K562 (cell line): Measurements from ENCODE around the gene PRELID3B. TPM values are rescaled to one million over a fixed set of nuclear protein-coding genes. Genes with fewer than 3 reads are reported as not detected.

Source experiments
- ATAC-seq: fragments of 200-7000 bp; cut with Tn5 transposase; 3 replicates; pipeline ENCODE4 v1.9.1; 2020; ENCODE audit warnings: moderate library complexity
- BruUV-seq: library from RNA; stranded (reverse); fragments of 400-500 nt; replicated peaks from 2 replicates; lab custom pipeline; 2021; lab: Mats Ljungman, UMichigan
- CTCF ChIA-PET: fragments of 300-600 bp; formaldehyde crosslinking; extraction: SDS; loops from one replicate; lab custom pipeline; 2021; ENCODE audit warnings: low intra/inter-chr PET ratio; lab: Yijun Ruan, JAX
- POLR2A ChIA-PET: fragments of 300-600, 350-650 bp; sonication (Branson Sonifier 250); formaldehyde crosslinking; extraction: SDS; loops from one replicate; lab custom pipeline; 2021; ENCODE audit warnings: antibody characterized with exemption, inconsistent platforms; lab: Yijun Ruan, JAX
- DNase-seq, 4 experiments: peaks; one replicate each; pipeline versions ENCODE4 v3.0.0 to v3.0.0-alpha.2; 2011 to 2018; ENCODE audit warnings: low spot score in 3 of 4, mixed read lengths in 3 of 4; ENCODE audit errors: extremely low read depth in 1 of 4
- FAIRE-seq: peaks from 2 replicates; lab custom pipeline; 2011; peaks lifted over from hg19 to GRCh38; lab: Jason Lieb, UNC
- H2AFZ ChIP-seq: 2 replicates; pipeline ENCODE4 v1.6.0; 2011; ENCODE audit warnings: low read depth, low read length, control low read depth, inconsistent platforms
- H3K27ac ChIP-seq: fragments of 200-600 bp; 3 replicates; pipeline ENCODE4 v1.8.0; 2011; ENCODE audit warnings: low read depth, mild to moderate bottlenecking, control low read depth, inconsistent platforms, low read length, moderate library complexity, mixed read lengths; ENCODE audit errors: extremely low read depth
- H3K27me3 ChIP-seq, 2 experiments: fragments of 300-600 bp in 1 of 2; 2 replicates in 1 of 2; 3 replicates in 1 of 2; pipeline versions ENCODE4 v1.6.0 to v1.8.0; 2011; ENCODE audit warnings: inconsistent platforms in 2 of 2, low read length in 2 of 2, mild to moderate bottlenecking in 1 of 2, mixed read lengths in 1 of 2, moderate library complexity in 1 of 2; ENCODE audit not compliant: control insufficient read depth in 2 of 2, insufficient read depth in 2 of 2
- H3K36me3 ChIP-seq: fragments of 300-600 bp; 3 replicates; pipeline ENCODE4 v1.8.0; 2011; ENCODE audit warnings: mild to moderate bottlenecking, low read length, inconsistent platforms; ENCODE audit not compliant: control insufficient read depth, insufficient read depth
- H3K4me1 ChIP-seq, 2 experiments: fragments of 200-600 bp in 1 of 2; replicated peaks in 1 of 2; 2 replicates in 1 of 2; 3 replicates in 1 of 2; pipeline versions ENCODE4 v1.5.1 to v1.8.0; 2011; ENCODE audit warnings: inconsistent platforms in 2 of 2, low read length in 2 of 2, mild to moderate bottlenecking in 1 of 2, mixed read lengths in 1 of 2, moderate library complexity in 1 of 2; ENCODE audit not compliant: control insufficient read depth in 2 of 2, insufficient read depth in 2 of 2
- H3K4me2 ChIP-seq: 2 replicates; pipeline ENCODE4 v1.6.1; 2011; ENCODE audit warnings: low read length, control low read depth, inconsistent platforms, mixed read lengths; ENCODE audit not compliant: insufficient read depth
- H3K4me3 ChIP-seq: fragments of 200-600 bp; sonication (generic), shearing (Covaris generic); 2 replicates; pipeline ENCODE4 v1.5.1; 2016; ENCODE audit warnings: control low read depth, inconsistent platforms
- H3K79me2 ChIP-seq: fragments of 200-600 bp; 3 replicates; pipeline ENCODE4 v1.8.0; 2011; ENCODE audit warnings: low read length, inconsistent platforms; ENCODE audit not compliant: control insufficient read depth, insufficient read depth
- H3K9ac ChIP-seq, 2 experiments: 2 replicates each; pipeline versions ENCODE4 v1.6.0 to v1.6.1; 2011; ENCODE audit warnings: low read depth in 2 of 2, low read length in 2 of 2, control low read depth in 1 of 2, inconsistent platforms in 1 of 2, mild to moderate bottlenecking in 1 of 2, mixed read lengths in 1 of 2; ENCODE audit not compliant: insufficient read depth in 1 of 2
- H3K9me1 ChIP-seq: one replicate; pipeline ENCODE4 v1.6.0; 2011; ENCODE audit warnings: inconsistent platforms, mild to moderate bottlenecking, low read length, moderate library complexity; ENCODE audit not compliant: control insufficient read depth, insufficient read depth
- H3K9me3 ChIP-seq: replicated peaks from 2 replicates; pipeline ENCODE4 v1.5.1; 2011; ENCODE audit warnings: low read depth, low read length, inconsistent platforms; ENCODE audit not compliant: control insufficient read depth, insufficient read depth
- H4K20me1 ChIP-seq: replicated peaks from 2 replicates; pipeline ENCODE4 v1.6.1; 2011; ENCODE audit warnings: low read length, inconsistent platforms, mixed read lengths; ENCODE audit not compliant: control insufficient read depth, insufficient read depth
- BCOR ChIP-seq: fragments of 450-650 bp; IDR thresholded peaks from 2 replicates; pipeline ENCODE4 v1.6.1; 2016
- C11orf30 ChIP-seq: fragments of 450-650 bp; IDR thresholded peaks from 2 replicates; pipeline ENCODE4 v1.6.1; 2016; ENCODE audit warnings: low read depth, mild to moderate bottlenecking
- FOXA1 ChIP-seq: fragments of 450-650 bp; IDR thresholded peaks from 2 replicates; pipeline ENCODE4 v1.6.1; 2016; ENCODE audit warnings: mild to moderate bottlenecking, borderline replicate concordance
- GABPB1 ChIP-seq: sonication (generic); formaldehyde crosslinking; IDR thresholded peaks from 2 replicates; pipeline ENCODE4 v1.8.0; 2022; ENCODE audit warnings: mild to moderate bottlenecking, missing genetic modification reagents
- GTF2E2 ChIP-seq: fragments of 200-800 bp; sonication (Bioruptor generic); IDR thresholded peaks from 2 replicates; pipeline ENCODE4 v1.6.1; 2016; ENCODE audit warnings: missing genetic modification characterization, missing compliant biosample characterization
- NEUROD1 ChIP-seq: fragments of 150-350 bp; IDR thresholded peaks from 2 replicates; pipeline ENCODE4 v1.6.1; 2014; ENCODE audit warnings: borderline replicate concordance, low read length, low read depth; ENCODE audit not compliant: partially characterized antibody
- NFE2L1 ChIP-seq: fragments of 450-650 bp; IDR thresholded peaks from 2 replicates; pipeline ENCODE4 v1.6.1; 2016; ENCODE audit warnings: missing genetic modification characterization, low read depth, mild to moderate bottlenecking, missing compliant biosample characterization, moderate library complexity, borderline replicate concordance
- NFRKB ChIP-seq: fragments of 450-650 bp; IDR thresholded peaks from 2 replicates; pipeline ENCODE4 v1.6.1; 2016; ENCODE audit warnings: low read depth
- RBM34 ChIP-seq: fragments of 200-400 bp; formaldehyde crosslinking; IDR thresholded peaks from 2 replicates; pipeline ENCODE4 v1.6.1; 2018; ENCODE audit warnings: low read length, borderline replicate concordance; ENCODE audit not compliant: insufficient read depth
- RFX7 ChIP-seq: fragments of 250-450 bp; sonication (Bioruptor Pico); IDR thresholded peaks from 2 replicates; pipeline ENCODE4 v1.5.1; 2021; ENCODE audit warnings: mild to moderate bottlenecking
- SP2 ChIP-seq: IDR thresholded peaks from 2 replicates; pipeline ENCODE4 v1.6.1; 2011; ENCODE audit warnings: mild to moderate bottlenecking, low read depth, low read length, moderate library complexity; ENCODE audit not compliant: poor library complexity, severe bottlenecking; ENCODE audit errors: extremely low read depth
- ZNF384 ChIP-seq: IDR thresholded peaks from 2 replicates; pipeline ENCODE4 v1.6.1; 2012; ENCODE audit warnings: low read depth, low read length, improper control_type of control experiment
- ZNF764 ChIP-seq: fragments of 250-450 bp; sonication (Bioruptor Pico); IDR thresholded peaks from 2 replicates; pipeline ENCODE4 v1.4.0; 2020; ENCODE audit warnings: low read depth, mild to moderate bottlenecking, moderate library complexity
- WGBS: fragments of 100-300 bp; shearing (Covaris generic); methylation state at CpG from one replicate; pipeline ENCODE4 v1.1.6; 2016; ENCODE audit warnings: low coverage, mixed read lengths; ENCODE audit not compliant: insufficient coverage; ENCODE audit errors: missing lambda C conversion rate; 5-methylcytosine and 5-hydroxymethylcytosine counted together
- in situ Hi-C: fragments of 300-500 bp; cut with MboI; formaldehyde crosslinking; loops from 4 replicates; pipeline ENCODE4 v1.15.0; 2018; ENCODE audit warnings: inconsistent platforms, mixed read lengths
- intact Hi-C: fragments of 100-400 bp; cut with micrococcal nuclease; formaldehyde crosslinking; loops from 2 replicates; pipeline ENCODE4 v1.14.2; 2022
- polyA plus RNA-seq, 8 experiments: library from polyadenylated mRNA; depleted of rRNA in 4 of 8; stranded (reverse) in 5 of 8; unstranded in 3 of 8; fragments of >200 nt; fragmentation: Nextera tagmentation in 2 of 8; fragmentation: Illumina TruSeq in 1 of 8; extraction: Ambion mirVana in 2 of 8; extraction: Trizol in 1 of 8; gene quantifications; 2 replicates each; pipeline versions ENCODE4 v1.2.1 to v1.2.3, GENCODE V29; 2011 to 2014; ENCODE audit warnings: inconsistent platforms in 1 of 8, missing spikeins in 1 of 8
- total RNA-seq, 7 experiments: library from RNA; depleted of rRNA in 6 of 7; stranded (reverse); fragments of >200 nt in 6 of 7; fragmentation: Illumina TruSeq in 2 of 7; extraction: Trizol in 2 of 7; gene quantifications; 2 replicates each; pipeline versions ENCODE4 v1.2.1 to v1.2.3, GENCODE V29; 2011 to 2021; ENCODE audit warnings: low replicate concordance in 1 of 7
- TF ChIP-seq, protein P1 (sequence below): fragments of 450-650 bp; formaldehyde crosslinking; IDR thresholded peaks from 2 replicates; pipeline ENCODE4 v1.4.0; 2022; ENCODE audit warnings: missing genetic modification characterization
- TF ChIP-seq, protein P2 (sequence below): fragments of 450-650 bp; IDR thresholded peaks from 2 replicates; pipeline ENCODE4 v1.6.1; 2016; ENCODE audit warnings: mild to moderate bottlenecking

PRELID3B gene
- total and polyA plus RNA-seq, 9 of the 15 experiments (the other 6 are each of a cell fraction or from before 2014, with no cell fraction given) = 77.0 to 186 (median 101) TPM

DNA sequence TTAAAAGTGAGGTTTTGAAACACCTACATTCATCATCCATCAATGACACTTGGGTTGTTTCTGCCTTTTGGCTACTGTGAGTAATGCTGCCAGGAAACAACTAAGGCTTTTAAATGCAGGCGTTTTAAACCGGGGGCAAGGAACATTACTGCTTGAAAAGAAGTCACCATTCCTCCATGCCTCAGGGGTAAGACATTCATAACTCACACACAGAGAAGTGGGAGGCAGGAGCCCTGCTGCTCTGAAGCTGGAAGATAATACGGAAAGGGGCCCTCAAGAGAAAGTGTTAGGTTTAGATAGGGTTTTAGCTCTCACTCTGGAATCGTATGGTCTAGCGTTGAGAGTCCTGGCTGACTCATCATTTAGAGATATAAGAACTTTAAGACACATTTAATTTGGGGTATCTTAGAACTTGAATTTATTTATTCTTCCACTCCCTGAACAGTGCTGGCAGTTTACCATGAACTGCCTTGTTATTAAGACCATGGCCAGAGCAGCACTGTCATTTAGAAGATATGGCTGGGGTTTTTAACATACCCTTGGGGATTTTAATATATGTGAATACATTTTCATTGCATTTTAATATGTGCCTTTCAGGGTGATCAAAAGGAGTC, 21.5 kb downstream of the PRELID3B start:
- H3K79me2 ChIP-seq = peaks cover 68% of the 10 kb centered on the region
- H3K4me2 ChIP-seq = peak overlapping the region; percentile 83
- no peaks in the 10 kb centered on the region; the same call in 1 of the 2 replicates for H4K20me1 ChIP-seq
- BruUV-seq = no TSS peak
- no peaks in the 10 kb centered on the region for H3K9me1 ChIP-seq
- no peaks in the 10 kb centered on the region for H3K9me3 ChIP-seq
- H3K36me3 ChIP-seq = peaks cover 48% of the 10 kb centered on the region
- H3K27ac ChIP-seq = peak overlapping the region; percentile 96
- FAIRE-seq (peak; percentile 98), DNase-seq (peak; percentile 58 to 94 (median 72)), ATAC-seq (peak; percentile 86)
- peak overlapping the region; percentile 34; the same call in 1 of the 2 replicates for H2AFZ ChIP-seq
- ChIA-PET CTCF (no interaction called here), POLR2A (interaction anchor here (0.9 to 4.5 kb wide), 5 partner anchors 11 to 62 kb away, joined by 3 to 31 read pairs (median 3); partner anchors contain the start of gene ATP5F1E)
- in situ Hi-C loops (no loop called here), intact Hi-C loops (no loop called here)
- peaks cover 48 to 55% of the 10 kb centered on the region in 2 experiments for H3K4me1 ChIP-seq
- no peaks in the 10 kb centered on the region for H3K27me3 ChIP-seq
- H3K4me3 ChIP-seq = peak overlapping the region; percentile 32; the same call in 1 of the 2 replicates
- 0% methylated on average over 5 of the region's 5 CpGs for WGBS
- H3K9ac ChIP-seq = peak overlapping the region in 1 of 2 experiments; percentile 80; a peak in 2 of 4 replicates
- no peak for TF ChIP-seq ZNF764
- peak; percentile 69; the same call in 1 of the 2 replicates for TF ChIP-seq NFRKB
- TF ChIP-seq C11orf30 = peak; percentile 96
- no peak for TF ChIP-seq RBM34
- TF ChIP-seq GABPB1 (CRISPR knock-in tag) = no peak
- TF ChIP-seq GTF2E2 (tag) = no peak
- TF ChIP-seq NFE2L1 = no peak
- TF ChIP-seq BCOR = peak; percentile 62; the same call in 1 of the 2 replicates
- no peak for TF ChIP-seq SP2
- TF ChIP-seq, protein P1, sequence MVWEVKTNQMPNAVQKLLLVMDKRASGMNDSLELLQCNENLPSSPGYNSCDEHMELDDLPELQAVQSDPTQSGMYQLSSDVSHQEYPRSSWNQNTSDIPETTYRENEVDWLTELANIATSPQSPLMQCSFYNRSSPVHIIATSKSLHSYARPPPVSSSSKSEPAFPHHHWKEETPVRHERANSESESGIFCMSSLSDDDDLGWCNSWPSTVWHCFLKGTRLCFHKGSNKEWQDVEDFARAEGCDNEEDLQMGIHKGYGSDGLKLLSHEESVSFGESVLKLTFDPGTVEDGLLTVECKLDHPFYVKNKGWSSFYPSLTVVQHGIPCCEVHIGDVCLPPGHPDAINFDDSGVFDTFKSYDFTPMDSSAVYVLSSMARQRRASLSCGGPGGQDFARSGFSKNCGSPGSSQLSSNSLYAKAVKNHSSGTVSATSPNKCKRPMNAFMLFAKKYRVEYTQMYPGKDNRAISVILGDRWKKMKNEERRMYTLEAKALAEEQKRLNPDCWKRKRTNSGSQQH (CRISPR knock-in tag) = 0 out of 2 replicates have a peak, but pooled peaks have one; percentile 82
- TF ChIP-seq, protein P2, sequence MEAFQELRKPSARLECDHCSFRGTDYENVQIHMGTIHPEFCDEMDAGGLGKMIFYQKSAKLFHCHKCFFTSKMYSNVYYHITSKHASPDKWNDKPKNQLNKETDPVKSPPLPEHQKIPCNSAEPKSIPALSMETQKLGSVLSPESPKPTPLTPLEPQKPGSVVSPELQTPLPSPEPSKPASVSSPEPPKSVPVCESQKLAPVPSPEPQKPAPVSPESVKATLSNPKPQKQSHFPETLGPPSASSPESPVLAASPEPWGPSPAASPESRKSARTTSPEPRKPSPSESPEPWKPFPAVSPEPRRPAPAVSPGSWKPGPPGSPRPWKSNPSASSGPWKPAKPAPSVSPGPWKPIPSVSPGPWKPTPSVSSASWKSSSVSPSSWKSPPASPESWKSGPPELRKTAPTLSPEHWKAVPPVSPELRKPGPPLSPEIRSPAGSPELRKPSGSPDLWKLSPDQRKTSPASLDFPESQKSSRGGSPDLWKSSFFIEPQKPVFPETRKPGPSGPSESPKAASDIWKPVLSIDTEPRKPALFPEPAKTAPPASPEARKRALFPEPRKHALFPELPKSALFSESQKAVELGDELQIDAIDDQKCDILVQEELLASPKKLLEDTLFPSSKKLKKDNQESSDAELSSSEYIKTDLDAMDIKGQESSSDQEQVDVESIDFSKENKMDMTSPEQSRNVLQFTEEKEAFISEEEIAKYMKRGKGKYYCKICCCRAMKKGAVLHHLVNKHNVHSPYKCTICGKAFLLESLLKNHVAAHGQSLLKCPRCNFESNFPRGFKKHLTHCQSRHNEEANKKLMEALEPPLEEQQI = no peak
- TF ChIP-seq RFX7 (CRISPR knock-in tag) = no peak
- no peak for TF ChIP-seq ZNF384
- TF ChIP-seq NEUROD1 = peak; percentile 90
- TF ChIP-seq FOXA1 = no peak
